AG04450 (cell line): Measurements from ENCODE around the gene CBLN1. TPM values are rescaled to one million over a fixed set of nuclear protein-coding genes. Genes with fewer than 3 reads are reported as not detected.

Experiments used
- CTCF ChIA-PET: fragments of 300-600, 350-600 bp; formaldehyde crosslinking; extraction: SDS; loops from one replicate; lab custom pipeline; 2022; ENCODE audit warnings: antibody characterized with exemption, inconsistent platforms; lab: Charles Lee
- POLR2A ChIA-PET: fragments of 350-600 bp; formaldehyde crosslinking; extraction: SDS; loops from one replicate; lab custom pipeline; 2021; ENCODE audit warnings: antibody characterized with exemption, inconsistent platforms; lab: Yijun Ruan, JAX
- DNase-seq: peaks from one replicate; pipeline ENCODE4 v3.0.0-alpha.2; 2011; ENCODE audit warnings: low read depth, low spot score
- H3K27ac ChIP-seq: one replicate; pipeline ENCODE4 v1.5.1; 2012; ENCODE audit warnings: low read depth, low read length, control low read depth
- H3K27me3 ChIP-seq: one replicate; pipeline ENCODE4 v1.6.0; 2012; ENCODE audit warnings: low read length; ENCODE audit not compliant: control insufficient read depth, insufficient read depth
- H3K4me3 ChIP-seq: 2 replicates; pipeline ENCODE4 v1.5.1; 2011; ENCODE audit warnings: mild to moderate bottlenecking, low read depth, low read length, control low read depth
- H3K9me3 ChIP-seq: 2 replicates; pipeline ENCODE4 v1.5.1; 2012; ENCODE audit warnings: low read length; ENCODE audit not compliant: control insufficient read depth, insufficient read depth
- polyA plus RNA-seq: library from polyadenylated mRNA; depleted of rRNA; stranded (reverse); fragments of >200 nt; gene quantifications from 2 replicates; pipeline ENCODE4 v1.2.3, GENCODE V29; 2011
- TF ChIP-seq, protein P1 (sequence below): IDR thresholded peaks from 2 replicates; pipeline ENCODE4 v1.5.1; 2011; ENCODE audit warnings: low read depth, low read length, control low read depth, inconsistent platforms

CBLN1 gene
- polyA plus RNA-seq, 1 experiment: not detected

DNA sequence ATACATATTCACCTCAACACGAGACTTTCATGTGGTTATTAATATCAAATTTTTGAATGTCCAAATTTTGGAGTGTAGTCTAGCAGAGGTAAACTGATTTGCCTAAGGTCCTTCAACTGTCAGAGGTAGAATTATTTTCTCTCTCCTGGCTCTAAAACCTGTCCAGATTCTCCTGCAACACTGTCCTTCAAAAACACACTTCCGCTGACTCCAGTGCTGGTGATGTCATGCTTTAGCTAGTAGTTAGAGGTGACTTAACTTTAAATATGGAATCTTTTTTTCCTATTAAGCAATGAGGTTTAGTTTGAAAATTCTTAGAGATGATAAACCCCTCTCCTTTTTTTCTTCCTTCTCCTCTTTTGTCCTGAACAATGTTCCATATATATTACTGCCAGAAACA lies 10.8 kb upstream of the CBLN1 start:
- no peak overlapping the region for H3K4me3 ChIP-seq
- TF ChIP-seq, protein P1, sequence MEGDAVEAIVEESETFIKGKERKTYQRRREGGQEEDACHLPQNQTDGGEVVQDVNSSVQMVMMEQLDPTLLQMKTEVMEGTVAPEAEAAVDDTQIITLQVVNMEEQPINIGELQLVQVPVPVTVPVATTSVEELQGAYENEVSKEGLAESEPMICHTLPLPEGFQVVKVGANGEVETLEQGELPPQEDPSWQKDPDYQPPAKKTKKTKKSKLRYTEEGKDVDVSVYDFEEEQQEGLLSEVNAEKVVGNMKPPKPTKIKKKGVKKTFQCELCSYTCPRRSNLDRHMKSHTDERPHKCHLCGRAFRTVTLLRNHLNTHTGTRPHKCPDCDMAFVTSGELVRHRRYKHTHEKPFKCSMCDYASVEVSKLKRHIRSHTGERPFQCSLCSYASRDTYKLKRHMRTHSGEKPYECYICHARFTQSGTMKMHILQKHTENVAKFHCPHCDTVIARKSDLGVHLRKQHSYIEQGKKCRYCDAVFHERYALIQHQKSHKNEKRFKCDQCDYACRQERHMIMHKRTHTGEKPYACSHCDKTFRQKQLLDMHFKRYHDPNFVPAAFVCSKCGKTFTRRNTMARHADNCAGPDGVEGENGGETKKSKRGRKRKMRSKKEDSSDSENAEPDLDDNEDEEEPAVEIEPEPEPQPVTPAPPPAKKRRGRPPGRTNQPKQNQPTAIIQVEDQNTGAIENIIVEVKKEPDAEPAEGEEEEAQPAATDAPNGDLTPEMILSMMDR: no peak
- POLR2A ChIA-PET: no interaction called here
- H3K9me3 ChIP-seq: no peaks in the 10 kb centered on the region
- no peak for DNase-seq
- H3K27me3 ChIP-seq: no peaks in the 10 kb centered on the region
- H3K27ac ChIP-seq: no peak overlapping the region
- CTCF ChIA-PET: no interaction called here

DNA sequence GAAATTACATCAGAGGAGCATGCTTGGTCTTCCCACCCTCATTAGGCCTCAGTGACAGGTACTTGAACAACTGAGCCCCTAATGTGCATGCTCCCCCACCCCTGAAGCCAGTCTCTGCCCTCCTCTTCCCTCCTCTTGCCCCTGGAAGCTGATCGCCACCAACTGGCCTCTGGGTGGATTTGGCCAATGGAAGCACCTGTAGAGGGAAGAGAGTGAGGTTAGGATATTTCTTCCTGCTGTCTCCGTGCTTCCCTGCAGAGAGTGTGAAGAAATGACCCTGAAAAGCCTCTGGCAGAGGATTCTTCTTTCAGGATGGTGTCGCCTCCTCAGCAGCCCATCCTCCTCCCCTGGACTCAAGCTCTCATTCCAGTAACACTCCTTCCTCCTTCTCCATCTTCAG lies 5.9 kb upstream of the CBLN1 start:
- no peak overlapping the region for H3K4me3 ChIP-seq
- TF ChIP-seq, protein P1: no peak
- peaks cover 12% of the 10 kb centered on the region for H3K27me3 ChIP-seq
- DNase-seq: no peak
- ChIA-PET CTCF (no interaction called here), POLR2A (no interaction called here)
- no peak overlapping the region for H3K27ac ChIP-seq
- no peaks in the 10 kb centered on the region; the same call in 1 of the 2 replicates for H3K9me3 ChIP-seq

DNA sequence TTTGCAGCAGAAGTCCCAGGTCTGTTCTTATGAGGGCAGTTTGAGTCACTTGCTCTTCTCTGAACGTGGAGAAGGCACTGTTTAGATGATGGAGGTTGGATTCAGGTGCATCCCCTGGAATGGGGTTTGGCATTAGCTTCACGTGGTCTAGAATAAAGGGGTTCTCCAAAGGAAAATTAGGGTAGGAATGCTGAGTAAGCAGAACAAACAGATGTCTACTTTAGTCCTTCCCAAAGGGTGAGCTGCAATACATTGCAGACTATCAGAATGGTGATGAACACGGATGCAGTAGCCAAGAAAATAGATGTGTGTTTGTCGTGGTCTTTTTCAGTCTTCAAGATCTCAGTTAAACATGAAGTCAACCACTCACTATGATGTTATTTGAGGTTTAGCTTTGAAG lies 3.3 kb upstream of the CBLN1 start:
- Histone ChIP-seq H3K27ac (no peak overlapping the region), H3K27me3 (peaks cover 26% of the 10 kb centered on the region), H3K9me3 (peaks cover 7% of the 10 kb centered on the region; the same call in 1 of the 2 replicates), H3K4me3 (no peak overlapping the region)
- TF ChIP-seq, protein P1: no peak
- no peak for DNase-seq
- ChIA-PET CTCF (no interaction called here), POLR2A (no interaction called here)

DNA sequence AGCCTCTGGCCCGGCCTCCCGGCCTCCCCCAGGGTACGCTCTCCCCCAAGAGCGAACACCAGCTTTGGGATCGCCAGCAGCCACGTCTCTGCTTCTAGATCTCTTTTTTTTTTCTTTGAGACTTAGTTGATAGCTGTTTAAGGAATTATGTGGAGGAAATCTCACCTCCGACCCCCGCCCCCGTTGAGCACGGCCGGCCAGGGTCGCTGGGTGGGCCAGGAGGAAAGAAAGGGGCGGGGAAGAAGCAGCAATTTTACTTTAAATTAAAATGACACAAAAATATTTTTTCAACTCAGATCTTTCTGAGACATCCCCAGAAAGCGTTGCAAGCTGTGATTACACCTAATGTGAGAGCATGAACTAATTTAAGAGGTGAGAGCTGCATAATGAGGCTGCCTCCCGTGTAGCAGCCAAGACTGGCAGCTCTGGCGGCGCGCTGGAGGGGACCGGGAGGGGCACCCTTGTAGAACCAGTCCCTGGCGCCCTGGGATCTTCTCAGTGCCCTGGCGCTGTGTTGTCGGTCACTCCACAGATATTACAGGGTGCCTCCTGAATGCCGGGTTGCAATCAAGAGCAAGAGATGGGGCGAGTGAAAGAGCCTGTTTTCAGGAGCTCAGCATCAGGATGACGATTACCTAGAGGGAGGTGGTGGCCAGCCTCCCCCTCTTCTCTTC lies 1.9 kb upstream of the CBLN1 start:
- POLR2A ChIA-PET: no interaction called here
- H3K27ac ChIP-seq: no peak overlapping the region
- DNase-seq: no peak
- no peak overlapping the region for H3K4me3 ChIP-seq
- H3K27me3 ChIP-seq: peaks cover 41% of the 10 kb centered on the region
- TF ChIP-seq, protein P1: no peak
- peaks cover 7% of the 10 kb centered on the region; the same call in 1 of the 2 replicates for H3K9me3 ChIP-seq
- CTCF ChIA-PET: no interaction called here

DNA sequence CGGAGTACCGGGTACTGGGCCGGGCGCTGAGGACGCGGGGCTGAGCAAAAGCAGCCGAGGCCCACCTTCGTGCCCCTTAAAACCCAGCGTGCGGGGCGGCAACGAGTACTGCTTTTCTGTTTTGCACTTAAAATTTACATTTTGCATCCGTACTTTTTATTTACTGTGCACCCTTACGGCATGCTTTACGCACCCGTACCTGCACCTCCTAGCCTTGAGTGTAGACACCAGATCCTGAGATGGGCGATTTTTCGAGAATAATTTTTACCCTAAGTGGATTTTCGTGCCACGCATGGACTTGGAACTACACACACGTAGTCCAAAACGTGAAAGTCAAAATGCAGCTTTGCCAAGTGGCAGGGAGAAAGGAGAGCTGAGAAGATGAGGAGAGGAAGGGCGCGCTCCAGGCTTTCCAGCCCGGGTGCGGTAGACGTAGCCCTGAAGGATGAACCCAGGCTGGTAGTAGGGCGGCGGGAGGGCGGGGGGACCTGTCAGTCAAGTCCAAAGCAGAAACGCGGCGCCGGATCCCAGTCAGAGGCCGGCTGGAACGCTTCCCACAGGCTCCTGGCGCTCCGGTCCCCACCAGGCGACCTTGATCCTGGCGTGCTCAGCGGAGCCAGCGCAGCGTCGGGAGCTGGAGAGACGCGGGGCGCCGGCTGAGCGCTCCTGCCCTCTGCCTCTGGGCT lies 1.2 kb upstream of the CBLN1 start:
- TF ChIP-seq, protein P1: no peak
- DNase-seq: no peak
- Histone ChIP-seq H3K27me3 (peaks cover 48% of the 10 kb centered on the region), H3K9me3 (peaks cover 7% of the 10 kb centered on the region; the same call in 1 of the 2 replicates), H3K27ac (no peak overlapping the region), H3K4me3 (no peak overlapping the region)
- CTCF ChIA-PET: no interaction called here
- POLR2A ChIA-PET: no interaction called here
